NT2/D1 (cell line): ENCODE data around the gene UBAC1.

Experiments
- SUZ12 ChIP-seq: IDR thresholded peaks from 2 replicates; pipeline ENCODE4 v1.6.1; 2011; ENCODE audit not compliant: insufficient read length, insufficient read depth; ENCODE audit errors: extremely low read depth
- YY1 ChIP-seq: IDR thresholded peaks from 2 replicates; pipeline ENCODE4 v1.6.1; 2011; ENCODE audit not compliant: insufficient read length, insufficient read depth
- ZNF274 ChIP-seq: IDR thresholded peaks from 2 replicates; pipeline ENCODE4 v1.6.1; 2011; ENCODE audit warnings: mild to moderate bottlenecking, low read depth, low read length

DNA sequence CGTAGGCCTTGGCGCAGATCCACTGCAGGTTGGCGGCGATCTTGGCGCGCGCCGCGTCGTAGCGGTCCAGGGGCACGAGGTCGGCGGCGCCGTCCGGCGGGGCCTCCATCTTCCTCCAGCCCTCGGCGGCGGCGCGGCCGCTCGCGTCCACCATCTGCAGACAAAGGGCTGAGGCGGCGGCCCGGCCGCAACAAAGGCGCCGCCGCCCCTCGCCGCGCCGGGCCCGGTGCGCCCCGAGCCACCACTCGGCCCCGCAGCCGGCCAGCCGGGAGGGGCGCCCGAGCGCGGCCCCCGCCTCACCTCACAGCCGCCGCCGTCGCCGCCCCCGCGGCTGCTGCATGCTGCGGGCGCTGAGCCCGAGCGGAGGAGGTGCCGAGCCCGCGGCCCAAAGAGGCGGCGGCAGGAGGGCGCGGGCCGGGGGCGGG, 54.2 kb downstream of the UBAC1 start:
- TF ChIP-seq ZNF274 (no peak), YY1 (no peak), SUZ12 (no peak)
